Measurements from ENCODE around the gene ADCY2.

ADCY2 gene

GRCh38 chr5:7850395-7851239 is 454.7 kb downstream of the ADCY2 start, which contains the start of gene CFAP90:
Gene CFAP90, minus strand, starts transcription at chr5:7851133. Its CDS starts 112 bp downstream, at chr5:7851021.
- peak; percentile 34 for DNase-seq (ENCODE audit: low read depth)
- H3K4me3 ChIP-seq (ENCODE audit: low read length) = peak within 1 kb of the TSS; percentile 28
- TF ChIP-seq CTCF (IDR thresholded peaks at IDR 0.05; ENCODE audit: insufficient read depth, low read depth, low read length, missing control alignments) = peak; percentile 26

GRCh38 chr5:7851240-7851592 is 455.3 kb downstream of the ADCY2 start:
- TF ChIP-seq CTCF (IDR thresholded peaks at IDR 0.05; ENCODE audit: insufficient read depth, low read depth, low read length, missing control alignments) = no peak
- peak overlapping the region; percentile 16 for H3K4me3 ChIP-seq (ENCODE audit: low read length)
- no peak for DNase-seq (ENCODE audit: low read depth)

GRCh38 chr5:7851617-7852289 is 455.8 kb downstream of the ADCY2 start:
- H3K4me3 ChIP-seq (ENCODE audit: low read length) = no peak overlapping the region
- TF ChIP-seq CTCF (IDR thresholded peaks at IDR 0.05; ENCODE audit: insufficient read depth, low read depth, low read length, missing control alignments) = no peak
- DNase-seq (ENCODE audit: low read depth) = no peak

- no peak for TF ChIP-seq CTCF (IDR thresholded peaks at IDR 0.05; ENCODE audit: insufficient read depth, low read depth, low read length, missing control alignments)
- no peak overlapping the region for H3K4me3 ChIP-seq (ENCODE audit: low read length)
- no peak for DNase-seq (ENCODE audit: low read depth)
These were observed 456.6 kb downstream of the ADCY2 start for GRCh38 chr5:7852542-7852941.

GRCh38 chr5:7852988-7853387 is 457.1 kb downstream of the ADCY2 start:
- no peak for DNase-seq (ENCODE audit: low read depth)
- no peak overlapping the region for H3K4me3 ChIP-seq (ENCODE audit: low read length)
- no peak for TF ChIP-seq CTCF (IDR thresholded peaks at IDR 0.05; ENCODE audit: insufficient read depth, low read depth, low read length, missing control alignments)

GRCh38 chr5:7855611-7856010 is 459.7 kb downstream of the ADCY2 start:
- no peak for DNase-seq (ENCODE audit: low read depth)
- no peak overlapping the region for H3K4me3 ChIP-seq (ENCODE audit: low read length)
- no peak for TF ChIP-seq CTCF (IDR thresholded peaks at IDR 0.05; ENCODE audit: insufficient read depth, low read depth, low read length, missing control alignments)

All from epithelial cell of esophagus (primary cell).